ENCODE measurements around the gene IRX3.

DNA sequence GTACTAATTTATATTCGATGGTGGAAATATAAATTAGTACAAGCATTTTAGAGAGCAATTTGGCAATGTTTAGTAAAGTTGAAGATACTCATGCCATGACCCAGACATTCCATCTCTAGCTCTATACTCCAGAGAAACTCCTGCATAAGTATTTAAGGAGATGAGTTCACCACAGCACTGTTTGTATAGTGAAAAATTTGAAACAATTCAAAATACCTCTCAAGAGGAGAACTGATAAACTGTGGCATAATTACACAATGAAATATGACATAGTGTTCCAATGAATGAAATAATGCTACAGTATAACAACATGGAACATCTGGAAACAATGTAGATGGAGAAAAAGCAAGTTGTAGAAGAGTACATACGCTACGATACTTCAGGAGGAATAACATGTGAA, 48.6 kb upstream of the IRX3 start:
- TF ChIP-seq, protein P1, sequence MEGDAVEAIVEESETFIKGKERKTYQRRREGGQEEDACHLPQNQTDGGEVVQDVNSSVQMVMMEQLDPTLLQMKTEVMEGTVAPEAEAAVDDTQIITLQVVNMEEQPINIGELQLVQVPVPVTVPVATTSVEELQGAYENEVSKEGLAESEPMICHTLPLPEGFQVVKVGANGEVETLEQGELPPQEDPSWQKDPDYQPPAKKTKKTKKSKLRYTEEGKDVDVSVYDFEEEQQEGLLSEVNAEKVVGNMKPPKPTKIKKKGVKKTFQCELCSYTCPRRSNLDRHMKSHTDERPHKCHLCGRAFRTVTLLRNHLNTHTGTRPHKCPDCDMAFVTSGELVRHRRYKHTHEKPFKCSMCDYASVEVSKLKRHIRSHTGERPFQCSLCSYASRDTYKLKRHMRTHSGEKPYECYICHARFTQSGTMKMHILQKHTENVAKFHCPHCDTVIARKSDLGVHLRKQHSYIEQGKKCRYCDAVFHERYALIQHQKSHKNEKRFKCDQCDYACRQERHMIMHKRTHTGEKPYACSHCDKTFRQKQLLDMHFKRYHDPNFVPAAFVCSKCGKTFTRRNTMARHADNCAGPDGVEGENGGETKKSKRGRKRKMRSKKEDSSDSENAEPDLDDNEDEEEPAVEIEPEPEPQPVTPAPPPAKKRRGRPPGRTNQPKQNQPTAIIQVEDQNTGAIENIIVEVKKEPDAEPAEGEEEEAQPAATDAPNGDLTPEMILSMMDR (IDR thresholded peaks at IDR 0.05): no peak
- TF ChIP-seq POLR2AphosphoS5 (IDR thresholded peaks at IDR 0.05): no peak
- TF ChIP-seq POLR2A (IDR thresholded peaks at IDR 0.05): no peak

All from prostate gland (tissue), 2 donors.